ENCODE results near the gene KLK3. TPM values are rescaled to one million over a fixed set of nuclear protein-coding genes. Genes with fewer than 3 reads are reported as not detected.
"Not testable (repeated sequence)": the region's sequence is repeated elsewhere in the genome, so short reads cannot be mapped to it uniquely, and the experiment has no call there.

Gene KLK3
- polyA plus RNA-seq (2011; rRNA removed), result not detected in 2 replicates
- not detected in 2 replicates for polyA plus RNA-seq (2012; cell fraction: cytosol; rRNA removed)
- polyA plus RNA-seq (2012; cell fraction: nucleus; rRNA removed), result not detected in 2 replicates
- polyA plus RNA-seq (2017; fragmentation: RNase III; extraction: RNeasy Plus Mini Kit Qiagen cat#74134 plus additional on column Dnase treatment), result not detected in 3 replicates
- not detected in 2 replicates for polyA minus RNA-seq (2011; rRNA and poly(A)+ RNA removed)

DNA sequence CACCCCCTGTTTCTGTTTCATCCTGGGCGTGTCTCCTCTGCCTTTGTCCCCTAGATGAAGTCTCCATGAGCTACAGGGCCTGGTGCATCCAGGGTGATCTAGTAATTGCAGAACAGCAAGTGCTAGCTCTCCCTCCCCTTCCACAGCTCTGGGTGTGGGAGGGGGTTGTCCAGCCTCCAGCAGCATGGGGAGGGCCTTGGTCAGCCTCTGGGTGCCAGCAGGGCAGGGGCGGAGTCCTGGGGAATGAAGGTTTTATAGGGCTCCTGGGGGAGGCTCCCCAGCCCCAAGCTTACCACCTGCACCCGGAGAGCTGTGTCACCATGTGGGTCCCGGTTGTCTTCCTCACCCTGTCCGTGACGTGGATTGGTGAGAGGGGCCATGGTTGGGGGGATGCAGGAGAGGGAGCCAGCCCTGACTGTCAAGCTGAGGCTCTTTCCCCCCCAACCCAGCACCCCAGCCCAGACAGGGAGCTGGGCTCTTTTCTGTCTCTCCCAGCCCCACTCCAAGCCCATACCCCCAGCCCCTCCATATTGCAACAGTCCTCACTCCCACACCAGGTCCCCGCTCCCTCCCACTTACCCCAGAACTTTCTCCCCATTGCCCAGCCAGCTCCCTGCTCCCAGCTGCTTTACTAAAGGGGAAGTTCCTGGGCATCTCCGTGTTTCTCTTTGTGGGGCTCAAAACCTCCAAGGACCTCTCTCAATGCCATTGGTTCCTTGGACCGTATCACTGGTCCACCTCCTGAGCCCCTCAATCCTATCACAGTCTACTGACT is at the start of gene KLK3:
Gene KLK3 (plus strand): TSS at position 280 of the 775 bp plus-strand sequence. CDS start 41 bp downstream, at position 321.
- ChIA-PET POLR2A (no interaction called here), CTCF (interaction anchor here (1.1 to 1.9 kb wide), 6 partner anchors 10 to 67 kb away, joined by 3 to 5 read pairs (median 3); no protein-coding TSS in a partner anchor)
- Histone ChIP-seq H3K4me2 (no peak within 1 kb of the TSS), H3K4me3 (no peak within 1 kb of the TSS), H3K4me1 (no peaks in the 10 kb centered on the region), H3K9me3 (peaks cover 1% of the 10 kb centered on the region; the same call in 1 of the 3 replicates), H3K27ac (no peak within 1 kb of the TSS)
- no peak for TF ChIP-seq HMGXB4 (CRISPR knock-in tag; IDR thresholded peaks at IDR 0.05; ENCODE audit: borderline replicate concordance)
- no peak for TF ChIP-seq MAZ (IDR thresholded peaks at IDR 0.05; ENCODE audit: borderline replicate concordance, low read depth, low read length)
- no peak for TF ChIP-seq FOSB (CRISPR knock-in tag; IDR thresholded peaks at IDR 0.05)
- TF ChIP-seq RARB (CRISPR knock-in tag; IDR thresholded peaks at IDR 0.05), result no peak
- no peak for TF ChIP-seq SMC3 (IDR thresholded peaks at IDR 0.05)
- no peak for TF ChIP-seq SREBF2 (IDR thresholded peaks at IDR 0.05)
- no peak for TF ChIP-seq HOXB5 (CRISPR knock-in tag; IDR thresholded peaks at IDR 0.05)
- TF ChIP-seq RFX5 (IDR thresholded peaks at IDR 0.05), result no peak
- no peak for TF ChIP-seq ZNF302 (CRISPR knock-in tag; IDR thresholded peaks at IDR 0.05)
- TF ChIP-seq GATA3 (IDR thresholded peaks at IDR 0.05; ENCODE audit: borderline replicate concordance), result no peak
- no peak for DNase-seq (ENCODE audit: low read depth in 1 of 2, low spot score in 1 of 2)
- FAIRE-seq, result no peak
- WGBS (ENCODE audit: missing lambda C conversion rate), result 7% methylated on average over 8 of the region's 9 CpGs
- ATAC-seq, result no peak; a peak in 1 of 6 replicates

DNA sequence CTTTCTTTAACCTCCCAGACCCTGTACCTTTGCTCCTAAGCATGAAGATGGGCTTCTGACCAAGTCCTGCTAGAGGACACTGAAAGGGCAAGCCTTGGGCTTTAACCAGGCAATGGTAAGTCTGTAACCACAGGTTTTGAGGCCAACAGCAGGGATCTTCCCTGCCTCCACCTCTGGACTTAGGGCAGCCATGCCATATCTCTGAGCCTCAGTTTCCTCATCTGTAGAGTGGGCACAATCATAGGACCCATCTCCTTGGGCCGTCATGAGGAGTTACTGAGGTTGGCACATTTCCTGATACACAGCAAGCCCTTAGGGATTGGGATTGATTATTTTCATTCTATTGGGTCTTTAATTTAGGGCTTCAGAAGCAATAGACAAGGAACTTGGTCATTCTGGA is 45.9 kb upstream of the KLK3 start:
- 6% methylated on average over 1 of the region's 1 CpG for WGBS (ENCODE audit: missing lambda C conversion rate)
- no peaks in the 10 kb centered on the region for H3K9me3 ChIP-seq
- DNase-seq (ENCODE audit: low read depth in 1 of 2, low spot score in 1 of 2), result no peak
- POLR2A ChIA-PET, result no interaction called here
- H3K4me1 ChIP-seq, result no peaks in the 10 kb centered on the region
- no peak overlapping the region for H3K4me3 ChIP-seq
- no peak for TF ChIP-seq EHF (CRISPR knock-in tag; IDR thresholded peaks at IDR 0.05)
- TF ChIP-seq TP53 (CRISPR knock-in tag; IDR thresholded peaks at IDR 0.05), result no peak
- no peak for TF ChIP-seq CHD4 (IDR thresholded peaks at IDR 0.05; ENCODE audit: borderline replicate concordance)
- no peak for TF ChIP-seq HDAC2 (IDR thresholded peaks at IDR 0.05)
- TF ChIP-seq KDM1A (IDR thresholded peaks at IDR 0.05; ENCODE audit: low read depth), result no peak
- TF ChIP-seq PHF8 (IDR thresholded peaks at IDR 0.05; ENCODE audit: borderline replicate concordance, low read depth), result no peak
- no peak for TF ChIP-seq CHD2 (IDR thresholded peaks at IDR 0.05; ENCODE audit: low read length, partially characterized antibody)
- no peak for TF ChIP-seq CTCF (IDR thresholded peaks at IDR 0.05)
- TF ChIP-seq EHMT2 (IDR thresholded peaks at IDR 0.05; ENCODE audit: low read depth), result no peak
- no peak for TF ChIP-seq RNF2 (IDR thresholded peaks at IDR 0.05; ENCODE audit: borderline replicate concordance, low read depth)
- TF ChIP-seq FOSB (CRISPR knock-in tag; IDR thresholded peaks at IDR 0.05), result no peak
- no peak for TF ChIP-seq ZC3H11A (IDR thresholded peaks at IDR 0.05)
- CTCF ChIA-PET, result no interaction called here
- no peak overlapping the region for H3K4me2 ChIP-seq
- ATAC-seq, result no peak
- H3K27ac ChIP-seq, result no peak overlapping the region
- no peak for FAIRE-seq

DNA sequence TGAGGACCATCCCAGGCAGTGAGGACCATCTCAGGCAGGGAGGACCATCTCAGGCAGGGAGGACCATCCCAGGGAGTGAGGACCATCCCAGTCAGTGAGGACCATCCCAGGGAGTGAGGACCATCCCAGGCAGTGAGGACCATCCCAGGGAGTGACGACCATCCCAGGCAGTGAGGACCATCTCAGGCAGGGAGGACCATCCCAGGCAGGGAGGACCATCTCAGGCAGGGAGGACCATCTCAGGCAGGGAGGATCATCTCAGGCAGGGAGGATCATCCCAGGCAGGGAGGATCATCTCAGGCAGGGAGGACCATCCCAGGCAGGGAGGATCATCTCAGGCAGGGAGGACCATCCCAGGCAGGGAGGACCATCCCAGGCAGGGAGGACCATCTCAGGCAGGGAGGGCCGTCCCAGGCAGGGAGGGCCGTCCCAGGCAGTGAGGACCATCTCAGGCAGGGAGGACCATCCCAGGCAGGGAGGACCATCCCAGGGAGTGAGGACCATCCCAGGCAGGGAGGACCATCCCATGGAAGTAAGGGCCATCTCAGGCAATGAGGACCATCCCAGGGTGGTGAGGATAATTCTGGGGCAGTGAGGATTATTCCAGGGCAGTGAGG is 43.0 kb upstream of the KLK3 start:
- H3K4me1 ChIP-seq; H3K4me2 ChIP-seq; H3K9me3 ChIP-seq; POLR2A ChIA-PET; CTCF ChIA-PET; DNase-seq (ENCODE audit: low read depth in 1 of 2, low spot score in 1 of 2); H3K27ac ChIP-seq; H3K4me3 ChIP-seq; ATAC-seq; FAIRE-seq: not testable (repeated sequence)
- WGBS (ENCODE audit: missing lambda C conversion rate), result 0% methylated on average over 3 of the region's 3 CpGs

Data from A549 (cell line).